ENCODE measurements around the gene APPBP2.

Gene APPBP2

GRCh38 chr17:60451965-60452364, 74.1 kb downstream of the APPBP2 start:
- no peak overlapping the region for H3K4me3 ChIP-seq (ENCODE audit: low read length)
- DNase-seq (ENCODE audit: low read depth): no peak
- no peak for TF ChIP-seq CTCF (conservative IDR thresholded peaks at IDR 0.05; ENCODE audit: low read depth, low read length)

GRCh38 chr17:60451071-60451470, 75.0 kb downstream of the APPBP2 start:
- TF ChIP-seq CTCF (conservative IDR thresholded peaks at IDR 0.05; ENCODE audit: low read depth, low read length): no peak
- no peak for DNase-seq (ENCODE audit: low read depth)

GRCh38 chr17:60447375-60447774, 78.7 kb downstream of the APPBP2 start:
- no peak overlapping the region for H3K4me3 ChIP-seq (ENCODE audit: low read length)
- no peak for TF ChIP-seq CTCF (conservative IDR thresholded peaks at IDR 0.05; ENCODE audit: low read depth, low read length)

More at GRCh38 chr17:60451071-60451470, 75.0 kb downstream of the APPBP2 start:
- H3K4me3 ChIP-seq (ENCODE audit: low read length): no peak overlapping the region

GRCh38 chr17:60445144-60445543, 80.9 kb downstream of the APPBP2 start:
- TF ChIP-seq CTCF (conservative IDR thresholded peaks at IDR 0.05; ENCODE audit: low read depth, low read length): no peak
- no peak overlapping the region for H3K4me3 ChIP-seq (ENCODE audit: low read length)
- no peak for DNase-seq (ENCODE audit: low read depth)

More at GRCh38 chr17:60447375-60447774, 78.7 kb downstream of the APPBP2 start:
- no peak for DNase-seq (ENCODE audit: low read depth)

GRCh38 chr17:60443713-60444112, 82.3 kb downstream of the APPBP2 start:
- no peak for TF ChIP-seq CTCF (conservative IDR thresholded peaks at IDR 0.05; ENCODE audit: low read depth, low read length)
- no peak overlapping the region for H3K4me3 ChIP-seq (ENCODE audit: low read length)
- peak; percentile 25 for DNase-seq (ENCODE audit: low read depth)

- no peak for DNase-seq (ENCODE audit: low read depth)
- H3K4me3 ChIP-seq (ENCODE audit: low read length): no peak overlapping the region
- TF ChIP-seq CTCF (conservative IDR thresholded peaks at IDR 0.05; ENCODE audit: low read depth, low read length): no peak
Measured at GRCh38 chr17:60442271-60443173, 83.5 kb downstream of the APPBP2 start.

- no peak overlapping the region for H3K4me3 ChIP-seq (ENCODE audit: low read length)
- no peak for TF ChIP-seq CTCF (conservative IDR thresholded peaks at IDR 0.05; ENCODE audit: low read depth, low read length)
- DNase-seq (ENCODE audit: low read depth): no peak
Measured at GRCh38 chr17:60439501-60439900, 86.5 kb downstream of the APPBP2 start.
